CD4-positive, CD25-positive, alpha-beta regulatory T cell (primary cell): ENCODE measurements around the gene OR4N5. TPM values are rescaled to one million over a fixed set of nuclear protein-coding genes. Genes with fewer than 3 reads are reported as not detected.

ENCODE experiments used
- polyA plus RNA-seq, 4 donors: library from polyadenylated mRNA; unstranded; fragments of 300-500 nt; fragmentation: Illumina TruSeq; gene quantifications; one replicate each; pipeline ENCODE4 v1.2.3, GENCODE V29; 2021
- total RNA-seq: library from RNA; stranded (reverse); gene quantifications from one replicate; pipeline ENCODE4 v1.2.3, GENCODE V29; 2022

Gene OR4N5
- total and polyA plus RNA-seq, 5 donors from 2014 or later = not detected

Other genes with a start within 250 kb of the OR4N5 start
- not detected for gene OR4K5, start 218.2 kb upstream of the OR4N5 start, total RNA-seq
- gene OR4K5, start 218.2 kb upstream of the OR4N5 start, polyA plus RNA-seq = not detected
- not detected for gene OR4K1, start 207.9 kb upstream of the OR4N5 start, total RNA-seq
- not detected for gene OR4K1, start 207.9 kb upstream of the OR4N5 start, polyA plus RNA-seq
- not detected for gene OR4K15, start 163.2 kb upstream of the OR4N5 start, total RNA-seq
- not detected for gene OR4K15, start 163.2 kb upstream of the OR4N5 start, polyA plus RNA-seq
- gene OR4Q2, start 136.7 kb upstream of the OR4N5 start, total RNA-seq = not detected
- not detected for gene OR4Q2, start 136.7 kb upstream of the OR4N5 start, polyA plus RNA-seq
- not detected for gene OR4K14, start 119.5 kb upstream of the OR4N5 start, total RNA-seq
- not detected for gene OR4K14, start 119.5 kb upstream of the OR4N5 start, polyA plus RNA-seq
- not detected for gene OR4K13, start 102.8 kb upstream of the OR4N5 start, total RNA-seq
- gene OR4K13, start 102.8 kb upstream of the OR4N5 start, polyA plus RNA-seq = not detected
- gene OR4L1, start 78.8 kb upstream of the OR4N5 start, total RNA-seq = not detected
- not detected for gene OR4L1, start 78.8 kb upstream of the OR4N5 start, polyA plus RNA-seq
- not detected for gene OR4K17, start 28.1 kb upstream of the OR4N5 start, total RNA-seq
- not detected for gene OR4K17, start 28.1 kb upstream of the OR4N5 start, polyA plus RNA-seq
- gene OR11G2, start 52.1 kb downstream of the OR4N5 start, total RNA-seq = not detected
- gene OR11G2, start 52.1 kb downstream of the OR4N5 start, polyA plus RNA-seq = not detected
- gene OR11H6, start 84.9 kb downstream of the OR4N5 start, total RNA-seq = not detected
- gene OR11H6, start 84.9 kb downstream of the OR4N5 start, polyA plus RNA-seq = not detected
- not detected for gene OR11H7, start 90.2 kb downstream of the OR4N5 start, total RNA-seq
- gene OR11H7, start 90.2 kb downstream of the OR4N5 start, polyA plus RNA-seq = not detected
- not detected for gene OR11H4, start 100.5 kb downstream of the OR4N5 start, total RNA-seq
- not detected for gene OR11H4, start 100.5 kb downstream of the OR4N5 start, polyA plus RNA-seq
- gene TTC5, start 167.1 kb downstream of the OR4N5 start, total RNA-seq = 18.9 TPM
- gene TTC5, start 167.1 kb downstream of the OR4N5 start, polyA plus RNA-seq = 10 to 100 TPM; 17.0 to 24.1 (median 19.0) TPM
- 21.2 TPM for gene CCNB1IP1, start 194.5 kb downstream of the OR4N5 start, total RNA-seq
- gene CCNB1IP1, start 194.5 kb downstream of the OR4N5 start, polyA plus RNA-seq = 10 to 100 TPM in 3 of 4 donors, 1 to 10 TPM in 1; 9.7 to 21.1 (median 14.4) TPM
- gene PARP2, start 204.8 kb downstream of the OR4N5 start, total RNA-seq = 18.5 TPM
- gene PARP2, start 204.8 kb downstream of the OR4N5 start, polyA plus RNA-seq = 10 to 100 TPM in 1 of 4 donors, 1 to 10 TPM in 3; 5.2 to 10.3 (median 9.4) TPM